K562 (cell line): Measurements from ENCODE around the gene NR2E1. TPM values are rescaled to one million over a fixed set of nuclear protein-coding genes. Genes with fewer than 3 reads are reported as not detected.

Source experiments
- CEBPG ChIP-seq, 3 experiments: fragments of 200-800 bp in 1 of 3; sonication (Bioruptor generic) in 1 of 3; sonication (generic) in 1 of 3; formaldehyde crosslinking in 1 of 3; IDR thresholded peaks in 2 of 3; conservative IDR thresholded peaks in 1 of 3; 2 replicates each; pipeline versions ENCODE4 v1.6.1 to v1.8.0; 2016 to 2022; ENCODE audit warnings: missing compliant biosample characterization in 2 of 3, missing genetic modification characterization in 2 of 3, mild to moderate bottlenecking in 1 of 3, missing genetic modification reagents in 1 of 3
- ELF1 ChIP-seq: fragments of 200-800 bp; sonication (Bioruptor generic); IDR thresholded peaks from 2 replicates; pipeline ENCODE4 v1.6.1; 2016; ENCODE audit warnings: missing genetic modification characterization, missing compliant biosample characterization
- FIP1L1 ChIP-seq: fragments of 200-400 bp; formaldehyde crosslinking; IDR thresholded peaks from 2 replicates; pipeline ENCODE4 v1.6.1; 2018; ENCODE audit warnings: mild to moderate bottlenecking, low read depth, low read length; ENCODE audit not compliant: poor library complexity, severe bottlenecking
- HDAC6 ChIP-seq: IDR thresholded peaks from 2 replicates; pipeline ENCODE4 v1.6.1; 2012; ENCODE audit warnings: low read depth, mild to moderate bottlenecking, control low read depth, inconsistent platforms, low read length, moderate library complexity
- HNRNPH1 ChIP-seq: fragments of 200-400 bp; formaldehyde crosslinking; optimal IDR thresholded peaks from 2 replicates; pipeline ENCODE3; 2017; ENCODE audit warnings: low read depth, mild to moderate bottlenecking, low read length, moderate library complexity
- JUND ChIP-seq, 2 experiments: IDR thresholded peaks; 2 replicates in 1 of 2; 3 replicates in 1 of 2; pipeline ENCODE4 v1.6.1; 2011; ENCODE audit warnings: borderline replicate concordance in 2 of 2, low read depth in 2 of 2, low read length in 2 of 2, improper control_type of control experiment in 1 of 2, missing biosample characterization in 1 of 2, missing genetic modification characterization in 1 of 2, missing genetic modification reagents in 1 of 2
- MAFF ChIP-seq: IDR thresholded peaks from 2 replicates; pipeline ENCODE4 v1.6.1; 2012; ENCODE audit warnings: low read length, improper control_type of control experiment
- MTA2 ChIP-seq: fragments of 450-650 bp; IDR thresholded peaks from 2 replicates; pipeline ENCODE4 v1.6.1; 2016; ENCODE audit warnings: low read depth
- NR2C1 ChIP-seq, 2 experiments: fragments of 450-650 bp; IDR thresholded peaks; 2 replicates each; pipeline ENCODE4 v1.6.1; 2017; ENCODE audit warnings: mild to moderate bottlenecking in 2 of 2, antibody characterized with exemption in 1 of 2, inconsistent platforms in 1 of 2, missing compliant biosample characterization in 1 of 2, missing genetic modification characterization in 1 of 2
- RBM14 ChIP-seq: fragments of 200-400 bp; formaldehyde crosslinking; IDR thresholded peaks from 2 replicates; pipeline ENCODE4 v1.6.1; 2018; ENCODE audit warnings: low read depth, mild to moderate bottlenecking, low read length, moderate library complexity, borderline replicate concordance; ENCODE audit not compliant: insufficient read depth
- TAF1 ChIP-seq: IDR thresholded peaks from 2 replicates; pipeline ENCODE4 v1.6.1; 2011; ENCODE audit warnings: mild to moderate bottlenecking, low read length, moderate library complexity; ENCODE audit not compliant: insufficient read depth, control insufficient read depth, severe bottlenecking; ENCODE audit errors: extremely low read depth
- TEAD1 ChIP-seq, 2 experiments: fragments of 450-650 bp in 1 of 2; sonication (generic) in 1 of 2; formaldehyde crosslinking; IDR thresholded peaks; 2 replicates each; pipeline versions ENCODE4 v1.4.0 to v1.8.0; 2020 to 2022; ENCODE audit warnings: mild to moderate bottlenecking in 2 of 2, missing genetic modification reagents in 1 of 2
- ZBTB8A ChIP-seq: fragments of 450-650 bp; IDR thresholded peaks from 2 replicates; pipeline ENCODE4 v1.6.1; 2018; ENCODE audit warnings: mild to moderate bottlenecking, moderate library complexity; ENCODE audit not compliant: partially characterized antibody
- ZNF507 ChIP-seq: conservative IDR thresholded peaks from 2 replicates; pipeline ENCODE4 v1.6.1; 2017; ENCODE audit warnings: missing genetic modification characterization, missing compliant biosample characterization
- ZNF668 ChIP-seq: fragments of 250-450 bp; sonication (Bioruptor Pico); IDR thresholded peaks from 2 replicates; pipeline ENCODE4 v1.8.0; 2022; ENCODE audit warnings: mild to moderate bottlenecking, inconsistent platforms
- polyA plus RNA-seq, 8 experiments: library from polyadenylated mRNA; depleted of rRNA in 4 of 8; stranded (reverse) in 5 of 8; unstranded in 3 of 8; fragments of >200 nt; fragmentation: Nextera tagmentation in 2 of 8; fragmentation: Illumina TruSeq in 1 of 8; extraction: Ambion mirVana in 2 of 8; extraction: Trizol in 1 of 8; gene quantifications; 2 replicates each; pipeline versions ENCODE4 v1.2.1 to v1.2.3, GENCODE V29; 2011 to 2014; ENCODE audit warnings: inconsistent platforms in 1 of 8, missing spikeins in 1 of 8
- total RNA-seq, 7 experiments: library from RNA; depleted of rRNA in 6 of 7; stranded (reverse); fragments of >200 nt in 6 of 7; fragmentation: Illumina TruSeq in 2 of 7; extraction: Trizol in 2 of 7; gene quantifications; 2 replicates each; pipeline versions ENCODE4 v1.2.1 to v1.2.3, GENCODE V29; 2011 to 2021; ENCODE audit warnings: low replicate concordance in 1 of 7
- TF ChIP-seq, protein P1 (sequence below): fragments of 250-450 bp; sonication (Bioruptor Pico); IDR thresholded peaks from 2 replicates; pipeline ENCODE4 v1.4.0; 2020; ENCODE audit warnings: mild to moderate bottlenecking, moderate library complexity
- TF ChIP-seq, protein P2 (sequence below), 2 experiments: IDR thresholded peaks; 2 replicates each; pipeline ENCODE4 v1.6.1; 2012; ENCODE audit warnings: improper control_type of control experiment in 2 of 2, low read depth in 2 of 2, low read length in 2 of 2, borderline replicate concordance in 1 of 2
- TF ChIP-seq, protein P3 (sequence below), 2 experiments: fragments of 450-650 bp in 1 of 2; sonication (generic) in 1 of 2; formaldehyde crosslinking in 1 of 2; IDR thresholded peaks in 1 of 2; conservative IDR thresholded peaks in 1 of 2; 2 replicates each; pipeline versions ENCODE4 v1.6.1 to v1.8.1; 2016 to 2023; ENCODE audit warnings: mild to moderate bottlenecking in 2 of 2, moderate library complexity in 2 of 2, inconsistent platforms in 1 of 2, missing genetic modification reagents in 1 of 2

NR2E1 gene
- total and polyA plus RNA-seq, 9 of the 15 experiments (the other 6 are each of a cell fraction or from before 2014, with no cell fraction given) = not detected

DNA sequence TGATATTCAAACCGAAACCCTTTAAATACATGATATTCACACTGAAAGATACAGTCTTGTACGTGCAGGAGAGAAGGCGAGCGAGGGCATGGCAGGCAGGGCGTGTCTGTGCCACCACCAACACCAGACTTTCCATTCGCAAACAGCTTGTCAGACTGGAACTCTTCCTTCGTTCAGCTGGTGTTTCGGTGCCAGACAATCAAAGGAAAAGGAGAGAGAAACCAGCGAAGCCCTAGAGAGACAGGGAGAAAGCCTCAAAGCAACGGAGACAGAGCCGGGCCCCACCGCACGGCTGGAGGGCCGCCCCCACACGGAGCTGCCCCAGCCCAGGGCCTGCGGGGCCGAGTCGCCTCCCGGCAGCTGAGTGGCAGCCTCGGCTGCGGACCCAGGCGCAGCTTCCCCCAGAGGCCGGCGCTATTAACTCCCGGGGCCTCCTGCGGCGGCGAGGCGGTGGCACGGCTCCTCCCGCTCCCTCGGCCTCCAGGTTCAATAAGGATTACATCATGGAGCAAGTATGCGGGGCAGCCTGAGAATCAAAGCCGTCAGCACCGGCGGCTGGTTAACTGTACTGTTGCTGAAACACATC, 32.1 kb upstream of the NR2E1 start (continued):
- TF ChIP-seq, protein P1, sequence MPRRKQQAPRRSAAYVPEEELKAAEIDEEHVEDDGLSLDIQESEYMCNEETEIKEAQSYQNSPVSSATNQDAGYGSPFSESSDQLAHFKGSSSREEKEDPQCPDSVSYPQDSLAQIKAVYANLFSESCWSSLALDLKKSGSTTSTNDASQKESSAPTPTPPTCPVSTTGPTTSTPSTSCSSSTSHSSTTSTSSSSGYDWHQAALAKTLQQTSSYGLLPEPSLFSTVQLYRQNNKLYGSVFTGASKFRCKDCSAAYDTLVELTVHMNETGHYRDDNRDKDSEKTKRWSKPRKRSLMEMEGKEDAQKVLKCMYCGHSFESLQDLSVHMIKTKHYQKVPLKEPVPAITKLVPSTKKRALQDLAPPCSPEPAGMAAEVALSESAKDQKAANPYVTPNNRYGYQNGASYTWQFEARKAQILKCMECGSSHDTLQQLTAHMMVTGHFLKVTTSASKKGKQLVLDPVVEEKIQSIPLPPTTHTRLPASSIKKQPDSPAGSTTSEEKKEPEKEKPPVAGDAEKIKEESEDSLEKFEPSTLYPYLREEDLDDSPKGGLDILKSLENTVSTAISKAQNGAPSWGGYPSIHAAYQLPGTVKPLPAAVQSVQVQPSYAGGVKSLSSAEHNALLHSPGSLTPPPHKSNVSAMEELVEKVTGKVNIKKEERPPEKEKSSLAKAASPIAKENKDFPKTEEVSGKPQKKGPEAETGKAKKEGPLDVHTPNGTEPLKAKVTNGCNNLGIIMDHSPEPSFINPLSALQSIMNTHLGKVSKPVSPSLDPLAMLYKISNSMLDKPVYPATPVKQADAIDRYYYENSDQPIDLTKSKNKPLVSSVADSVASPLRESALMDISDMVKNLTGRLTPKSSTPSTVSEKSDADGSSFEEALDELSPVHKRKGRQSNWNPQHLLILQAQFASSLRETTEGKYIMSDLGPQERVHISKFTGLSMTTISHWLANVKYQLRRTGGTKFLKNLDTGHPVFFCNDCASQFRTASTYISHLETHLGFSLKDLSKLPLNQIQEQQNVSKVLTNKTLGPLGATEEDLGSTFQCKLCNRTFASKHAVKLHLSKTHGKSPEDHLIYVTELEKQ (CRISPR knock-in tag) = no peak
- TF ChIP-seq CEBPG (CRISPR knock-in tag; IDR thresholded peaks at IDR 0.05) = no peak
- TF ChIP-seq CEBPG (tag; conservative IDR thresholded peaks at IDR 0.05 in 1 of 2, IDR thresholded peaks at IDR 0.05 in 1 of 2) = 0 out of 4 replicates have a peak, but pooled peaks of 1 of the 2 experiments have one; percentile 13
- no peak for TF ChIP-seq ZNF668 (CRISPR knock-in tag)
- no peak for TF ChIP-seq ZNF507 (tag)
- no peak for TF ChIP-seq MTA2
- TF ChIP-seq HDAC6 = no peak
- TF ChIP-seq, protein P2, sequence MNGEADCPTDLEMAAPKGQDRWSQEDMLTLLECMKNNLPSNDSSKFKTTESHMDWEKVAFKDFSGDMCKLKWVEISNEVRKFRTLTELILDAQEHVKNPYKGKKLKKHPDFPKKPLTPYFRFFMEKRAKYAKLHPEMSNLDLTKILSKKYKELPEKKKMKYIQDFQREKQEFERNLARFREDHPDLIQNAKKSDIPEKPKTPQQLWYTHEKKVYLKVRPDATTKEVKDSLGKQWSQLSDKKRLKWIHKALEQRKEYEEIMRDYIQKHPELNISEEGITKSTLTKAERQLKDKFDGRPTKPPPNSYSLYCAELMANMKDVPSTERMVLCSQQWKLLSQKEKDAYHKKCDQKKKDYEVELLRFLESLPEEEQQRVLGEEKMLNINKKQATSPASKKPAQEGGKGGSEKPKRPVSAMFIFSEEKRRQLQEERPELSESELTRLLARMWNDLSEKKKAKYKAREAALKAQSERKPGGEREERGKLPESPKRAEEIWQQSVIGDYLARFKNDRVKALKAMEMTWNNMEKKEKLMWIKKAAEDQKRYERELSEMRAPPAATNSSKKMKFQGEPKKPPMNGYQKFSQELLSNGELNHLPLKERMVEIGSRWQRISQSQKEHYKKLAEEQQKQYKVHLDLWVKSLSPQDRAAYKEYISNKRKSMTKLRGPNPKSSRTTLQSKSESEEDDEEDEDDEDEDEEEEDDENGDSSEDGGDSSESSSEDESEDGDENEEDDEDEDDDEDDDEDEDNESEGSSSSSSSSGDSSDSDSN (IDR thresholded peaks at IDR 0.05; ENCODE audit: borderline replicate concordance in 1 of 2, low read depth in 2 of 2, low read length in 2 of 2) = peak in 1 of 2 experiments; percentile 83; a peak in 2 of 4 replicates
- TF ChIP-seq HNRNPH1 = no peak
- TF ChIP-seq, protein P3, sequence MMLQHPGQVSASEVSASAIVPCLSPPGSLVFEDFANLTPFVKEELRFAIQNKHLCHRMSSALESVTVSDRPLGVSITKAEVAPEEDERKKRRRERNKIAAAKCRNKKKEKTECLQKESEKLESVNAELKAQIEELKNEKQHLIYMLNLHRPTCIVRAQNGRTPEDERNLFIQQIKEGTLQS (IDR thresholded peaks at IDR 0.05) = peak; percentile 64
- TF ChIP-seq, protein P3 (CRISPR knock-in tag; conservative IDR thresholded peaks at IDR 0.05) = no peak
- TF ChIP-seq ELF1 (tag) = no peak
- TF ChIP-seq NR2C1 (IDR thresholded peaks at IDR 0.05) = no peak
- TF ChIP-seq NR2C1 (tag; IDR thresholded peaks at IDR 0.05) = no peak
- TF ChIP-seq RBM14 = no peak
- peak in 1 of 2 experiments; percentile 58; a peak in 2 of 4 replicates for TF ChIP-seq TEAD1 (CRISPR knock-in tag; IDR thresholded peaks at IDR 0.05)
- TF ChIP-seq TAF1 = no peak
- TF ChIP-seq ZBTB8A = no peak
- no peak for TF ChIP-seq MAFF
- TF ChIP-seq FIP1L1 = no peak
- TF ChIP-seq JUND (IDR thresholded peaks at IDR 0.05; ENCODE audit: borderline replicate concordance, low read depth, low read length) = peak; percentile 76
- peak; percentile 76; the same call in 1 of the 3 replicates for TF ChIP-seq JUND (tag; IDR thresholded peaks at IDR 0.05; ENCODE audit: borderline replicate concordance, low read depth, low read length)
